Heart right ventricle (tissue), 16 donors: ENCODE data around the gene ZNFX1. TPM values are rescaled to one million over a fixed set of nuclear protein-coding genes. Genes with fewer than 3 reads are reported as not detected.
"Not testable (repeated sequence)": the region's sequence is repeated elsewhere in the genome, so short reads cannot be mapped to it uniquely, and the experiment has no call there.

ENCODE experiments used
- ATAC-seq, 8 donors: fragments of 200-7000 bp; cut with Tn5 transposase; one replicate each; pipeline ENCODE4 v1.9.1; 2020; ENCODE audit warnings: mild to moderate bottlenecking in 8 of 8, moderate library complexity in 8 of 8, moderate number of reproducible peaks in 1 of 8
- DNase-seq, 2 donors: peaks; one replicate each; pipeline ENCODE4 v3.0.0-alpha.2; 2020
- H3K27ac ChIP-seq, 10 donors: fragments of 200-600 bp; sonication (generic) in 2 of 10; one replicate each; pipeline versions ENCODE4 v1.5.0 to v1.8.0; 2020 to 2022; ENCODE audit warnings: mild to moderate bottlenecking in 3 of 10
- H3K27me3 ChIP-seq, 7 donors: fragments of 200-600 bp; one replicate each; pipeline ENCODE4 v1.8.0; 2021 to 2022; ENCODE audit warnings: mild to moderate bottlenecking in 2 of 7
- H3K36me3 ChIP-seq, 9 donors: fragments of 200-600 bp; sonication (generic) in 1 of 9; one replicate each; pipeline versions ENCODE4 v1.5.0 to v1.8.0; 2020 to 2022; ENCODE audit warnings: mild to moderate bottlenecking in 2 of 9
- H3K4me1 ChIP-seq, 9 donors: fragments of 200-600 bp; sonication (generic) in 1 of 9; one replicate each; pipeline versions ENCODE4 v1.5.0 to v1.8.0; 2020 to 2022; ENCODE audit warnings: mild to moderate bottlenecking in 4 of 9
- H3K4me3 ChIP-seq, 10 donors: fragments of 200-600 bp; sonication (generic) in 2 of 10; one replicate each; pipeline versions ENCODE4 v1.5.0 to v1.8.0; 2020 to 2022; ENCODE audit warnings: mild to moderate bottlenecking in 7 of 10, moderate library complexity in 2 of 10
- H3K9me3 ChIP-seq, 11 donors: fragments of 200-600 bp in 10 of 11; sonication (generic) in 2 of 11; one replicate each; pipeline versions ENCODE4 v1.5.0 to v1.8.0; 2013 to 2022; ENCODE audit warnings: mild to moderate bottlenecking in 2 of 11, control low read depth in 1 of 11, moderate library complexity in 1 of 11
- CTCF ChIP-seq, 9 donors: fragments of 200-600 bp; sonication (generic) in 2 of 9; IDR thresholded peaks; one replicate each; pipeline versions ENCODE4 v1.5.0 to v1.8.0; 2021 to 2022; ENCODE audit warnings: antibody characterized with exemption in 9 of 9, mild to moderate bottlenecking in 5 of 9, moderate library complexity in 1 of 9
- WGBS, 2 donors: extraction: QIAGEN DNeasy Blood & Tissue Kit; methylation state at CpG; one replicate each; pipeline ENCODE4 v1.1.7; 2013; ENCODE audit warnings: inconsistent platforms in 1 of 2; 5-methylcytosine and 5-hydroxymethylcytosine counted together
- intact Hi-C, 10 donors: fragments of 100-400 bp; cut with DNase I; formaldehyde crosslinking; loops; one replicate each; pipeline versions ENCODE4 v1.11.1 to v1.14.2; 2022
- polyA plus RNA-seq, 2 donors: library from polyadenylated mRNA; stranded (reverse); fragments of 200-250 nt; gene quantifications; one replicate each; pipeline ENCODE4 v1.2.3, GENCODE V29; 2013
- total RNA-seq, 10 donors: library from RNA; stranded (reverse); fragmentation: NEBNext Ultra II Directional in 3 of 10; extraction: Animal tissue kit (Norgen Biotek cat#: 25700) in 3 of 10; gene quantifications; one replicate each; pipeline versions ENCODE4 v1.2.1 to v1.2.4, GENCODE V29; 2021 to 2023
- donor health status: Arrhythmogenic right ventricular cardiomyopathy.
- donor health status: ischemic (EF 13 %, LVEDD 7.1; RV severe dilation, severe dysfunction).
- donor health status: healthy with polysubstance abuse.
- donor health status: DM: no; HTN: yes; CAD: no.
- donor health status: DM: no; HTN: no; CAD: no.
- donor health status: ischemic (EF 25% LVEDD 6.9; RV normal size, moderate dysfunction).
- donor health status: ischemic (EF 25% LVEDD 5.7; RV mildly dilated, moderate dysfunction).
- donor health status: healthy.
- donor health status: DM: yes; HTN: yes; CAD: no.
- donor health status: Ischemic cardiomyopathy.
- donor health status: ischemic (EF 35%, LVEDD 5.7; RV mildly dilated, moderate dysfunction).
- donor health status: nonischemic (EF 11% LVEDD 7.7; RV severe dilation, severe dysfunction).
- donor health status: DM: yes; HTN: yes; CAD: no.
- donor health status: PGD.
- donor health status: ischemic (EF 29% LVEDD 5.4; RV normal size, mild dysfunction).
- donor health status: nonischemic (EF 23%, LVEDD 6.1; RV moderate dilation, normal function).

ZNFX1 gene
- total and polyA plus RNA-seq, 12 donors = 7.8 to 49.5 (median 23.7) TPM

GRCh38 chr20:49316704-49317103, 38.8 kb upstream of the ZNFX1 start:
- H3K36me3 ChIP-seq = no peaks in the 10 kb centered on the region
- WGBS, 2 donors = 59 to 87% methylated on average over 2 of the region's 2 CpGs
- ATAC-seq (no peak), DNase-seq (no peak)
- no peak for TF ChIP-seq CTCF (IDR thresholded peaks at IDR 0.05)
- H3K9me3 ChIP-seq = peaks cover 0 to 4% (median 0%) of the 10 kb centered on the region in 11 donors
- peaks cover 0 to 77% (median 57%) of the 10 kb centered on the region in 7 donors for H3K27me3 ChIP-seq
- intact Hi-C loops = no loop called here
- H3K4me1 ChIP-seq = peaks cover 10 to 21% (median 14%) of the 10 kb centered on the region in 9 donors
- no peak overlapping the region for H3K4me3 ChIP-seq
- no peak overlapping the region for H3K27ac ChIP-seq

- Histone ChIP-seq H3K27ac (no peak overlapping the region), H3K4me3 (no peak overlapping the region), H3K9me3 (peaks cover 0 to 6% (median 0%) of the 10 kb centered on the region in 11 donors), H3K27me3 (peaks cover 0 to 66% (median 47%) of the 10 kb centered on the region in 7 donors), H3K36me3 (no peaks in the 10 kb centered on the region), H3K4me1 (peaks cover 10 to 21% (median 14%) of the 10 kb centered on the region in 9 donors)
- intact Hi-C loops = no loop called here
- ATAC-seq (no peak), DNase-seq (no peak)
- WGBS, 2 donors = 87 to 94% methylated on average over 1 of the region's 1 CpG
- TF ChIP-seq CTCF (IDR thresholded peaks at IDR 0.05) = no peak
Measured at GRCh38 chr20:49315580-49315979, 37.7 kb upstream of the ZNFX1 start.

- DNase-seq, H3K27ac ChIP-seq, ATAC-seq, intact Hi-C loops, H3K36me3 ChIP-seq, H3K4me3 ChIP-seq: not testable (repeated sequence)
- WGBS, 2 donors = 71 to 77% methylated on average over 2 of the region's 2 CpGs
- peaks cover 0 to 51% (median 33%) of the 10 kb centered on the region in 7 donors for H3K27me3 ChIP-seq
- H3K4me1 ChIP-seq = peaks cover 7 to 12% (median 10%) of the 10 kb centered on the region in 9 donors
- H3K9me3 ChIP-seq = peaks cover 0 to 10% (median 0%) of the 10 kb centered on the region in 11 donors
Measured at GRCh38 chr20:49314052-49314451, 36.2 kb upstream of the ZNFX1 start.

GRCh38 chr20:49313283-49313682, 35.4 kb upstream of the ZNFX1 start:
- Histone ChIP-seq H3K4me3 (no peak overlapping the region), H3K4me1 (peaks cover under 1 to 4% (median 3%) of the 10 kb centered on the region in 9 donors), H3K9me3 (peaks cover 0 to 10% (median 0%) of the 10 kb centered on the region in 11 donors), H3K27ac (no peak overlapping the region), H3K27me3 (peaks cover 0 to 43% (median 25%) of the 10 kb centered on the region in 7 donors), H3K36me3 (no peaks in the 10 kb centered on the region)
- intact Hi-C loops = no loop called here
- no peak for DNase-seq
- TF ChIP-seq CTCF (IDR thresholded peaks at IDR 0.05) = no peak
- no peak for ATAC-seq
- 69 to 75% methylated on average over 2 of the region's 2 CpGs for WGBS, 2 donors

GRCh38 chr20:49312661-49313060, 34.8 kb upstream of the ZNFX1 start:
- intact Hi-C loops = no loop called here
- peaks cover 0 to 10% (median 0%) of the 10 kb centered on the region in 11 donors for H3K9me3 ChIP-seq
- peaks cover 0 to 37% (median 19%) of the 10 kb centered on the region in 7 donors for H3K27me3 ChIP-seq
- no peak overlapping the region for H3K27ac ChIP-seq
- H3K4me1 ChIP-seq = no peaks in the 10 kb centered on the region
- DNase-seq = no peak
- WGBS, 2 donors = 87 to 89% methylated on average over 4 of the region's 4 CpGs
- no peak for ATAC-seq
- H3K4me3 ChIP-seq = no peak overlapping the region
- no peak for TF ChIP-seq CTCF (IDR thresholded peaks at IDR 0.05)
- H3K36me3 ChIP-seq = no peaks in the 10 kb centered on the region
